Activated T-cell treated with anti-CD3 and anti-CD28 coated beads for 48 hours (primary cell): ENCODE data around the gene CPNE2.
"Not testable (repeated sequence)": the region's sequence is repeated elsewhere in the genome, so short reads cannot be mapped to it uniquely, and the experiment has no call there.

Source experiments
- DNase-seq: peaks from one replicate; pipeline ENCODE4 v3.0.0-alpha.2; 2020; ENCODE audit warnings: low read depth

Gene CPNE2

DNA sequence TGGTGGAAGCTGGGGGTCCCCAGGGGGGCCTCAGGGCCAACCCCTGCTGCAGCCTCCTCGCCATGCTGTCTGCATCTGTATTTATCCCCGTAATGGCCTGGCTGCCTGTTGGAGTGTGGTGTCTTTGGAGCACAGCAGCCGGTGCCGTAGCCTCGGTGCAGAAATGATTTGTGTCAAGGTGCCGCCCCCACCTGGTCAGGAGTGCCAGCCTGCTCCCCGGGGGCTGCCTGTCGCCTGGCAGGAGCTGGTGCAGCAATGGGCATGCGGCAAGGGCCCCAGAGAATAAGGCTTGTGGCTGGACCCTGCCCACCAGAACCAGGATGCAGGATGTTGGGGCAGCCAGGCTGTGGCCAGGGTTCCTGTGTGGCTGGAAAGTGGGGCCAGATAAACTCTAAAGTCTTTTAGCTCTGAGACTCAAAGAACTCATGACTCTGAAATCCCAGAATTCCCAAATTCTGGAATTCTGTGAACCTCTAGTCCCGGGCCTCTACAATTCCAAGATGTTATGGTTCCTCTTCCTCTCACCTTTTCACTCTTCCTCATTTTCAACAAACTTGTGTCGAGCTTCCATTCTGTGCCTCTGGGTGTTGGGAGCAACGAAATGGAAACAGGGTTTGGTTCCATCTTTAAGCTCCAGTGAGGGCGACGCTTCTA lies 5.9 kb downstream of the CPNE2 start:
- DNase-seq, result no peak

DNA sequence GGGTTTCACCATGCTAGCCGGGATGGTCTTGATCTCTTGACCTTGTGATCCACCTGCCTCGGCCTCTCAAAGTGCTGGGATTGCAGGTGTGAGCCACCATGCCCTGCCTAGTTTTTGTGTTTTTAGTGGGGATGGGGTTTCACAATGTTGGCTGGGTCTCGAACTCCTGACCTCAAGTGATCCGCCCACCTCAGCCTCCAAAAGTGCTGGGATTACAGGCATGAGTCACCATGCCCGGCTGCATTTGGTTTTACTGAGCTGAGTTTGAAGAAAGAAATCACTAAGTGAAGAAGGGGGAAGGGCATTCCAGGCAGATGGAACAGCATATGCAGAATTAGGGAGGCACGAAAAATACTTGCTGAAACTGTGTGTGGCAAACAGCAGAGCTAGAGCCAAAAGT lies 7.6 kb downstream of the CPNE2 start:
- not testable (repeated sequence) for DNase-seq

GRCh38 chr16:57100445-57100844 lies 8.1 kb downstream of the CPNE2 start:
- no peak for DNase-seq

- DNase-seq, result no peak
These were observed 10.8 kb downstream of the CPNE2 start for GRCh38 chr16:57102888-57103851.

- no peak for DNase-seq
These were observed 12.3 kb downstream of the CPNE2 start for GRCh38 chr16:57104706-57105105.

DNA sequence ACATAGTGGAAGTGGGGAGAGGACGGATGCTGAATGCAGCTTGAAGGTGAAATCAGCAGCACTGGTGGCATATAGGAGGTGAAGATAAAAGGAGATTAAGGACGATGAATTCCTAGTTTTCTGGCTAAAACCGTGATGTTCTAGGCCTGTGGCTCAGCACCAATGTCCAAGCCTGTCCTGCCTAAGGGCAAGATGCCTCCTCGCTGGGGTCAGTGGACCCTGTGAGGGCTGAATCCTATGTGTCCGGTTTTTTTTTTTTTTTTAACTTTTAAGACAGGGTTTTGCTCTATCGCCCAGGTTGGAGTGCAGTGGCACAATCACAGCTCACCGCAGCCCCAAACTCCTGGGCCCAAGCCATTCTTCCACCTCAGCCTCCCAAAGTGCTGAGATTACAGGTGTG lies 12.8 kb downstream of the CPNE2 start:
- no peak for DNase-seq

- no peak for DNase-seq
These were observed 14.4 kb downstream of the CPNE2 start for GRCh38 chr16:57106767-57107166.

DNA sequence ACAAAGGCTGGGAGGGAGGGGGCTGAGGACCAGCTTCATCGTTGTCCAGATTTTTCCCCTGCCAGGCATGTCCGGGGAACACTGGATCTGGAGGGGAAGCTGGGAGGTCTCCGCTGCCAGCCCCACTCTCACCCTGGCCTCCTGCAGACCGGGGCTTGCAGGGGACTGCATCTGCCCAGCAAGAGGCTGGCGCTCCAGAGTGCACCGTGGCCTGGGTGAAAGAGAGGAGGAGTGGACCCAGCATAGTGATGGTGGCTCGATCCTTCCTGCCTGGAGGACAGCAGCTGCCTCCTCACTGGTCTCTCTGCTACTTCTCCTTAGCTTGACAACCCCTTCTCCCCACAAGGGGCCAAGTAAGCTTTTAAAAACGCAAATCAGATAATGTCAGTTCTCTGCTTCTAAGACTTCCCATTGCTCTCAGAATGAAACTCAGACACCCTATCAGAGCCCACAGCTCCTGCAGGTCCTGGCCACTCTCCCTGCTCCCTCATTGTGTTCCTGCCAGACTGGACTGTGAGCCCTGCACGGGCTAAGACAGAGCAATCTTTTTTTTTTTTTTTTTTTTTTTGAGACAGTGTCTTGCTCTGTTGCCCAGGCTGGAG lies 15.0 kb downstream of the CPNE2 start:
- no peak for DNase-seq

DNA sequence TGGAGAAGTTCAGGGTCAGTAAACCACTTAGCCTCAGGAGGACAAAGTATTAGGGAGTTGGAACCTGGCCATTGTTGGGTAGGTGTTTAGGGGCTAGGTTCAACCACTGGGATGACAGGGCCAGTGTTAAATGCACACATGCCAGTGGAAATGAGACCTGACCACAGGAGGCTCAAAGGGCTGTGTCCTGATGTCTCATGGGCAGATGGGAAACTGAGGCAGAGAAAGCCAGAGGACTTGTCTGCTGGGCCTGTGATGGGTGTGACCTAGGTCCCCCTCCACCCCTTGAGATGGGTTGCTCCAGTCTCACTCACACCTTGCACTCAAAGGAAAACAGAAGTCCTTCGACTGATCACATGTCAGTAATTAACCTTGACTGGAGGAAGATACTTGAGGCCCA lies 16.0 kb downstream of the CPNE2 start:
- DNase-seq, result no peak

GRCh38 chr16:57109259-57110105 lies 17.1 kb downstream of the CPNE2 start:
- not testable (repeated sequence) for DNase-seq

DNA sequence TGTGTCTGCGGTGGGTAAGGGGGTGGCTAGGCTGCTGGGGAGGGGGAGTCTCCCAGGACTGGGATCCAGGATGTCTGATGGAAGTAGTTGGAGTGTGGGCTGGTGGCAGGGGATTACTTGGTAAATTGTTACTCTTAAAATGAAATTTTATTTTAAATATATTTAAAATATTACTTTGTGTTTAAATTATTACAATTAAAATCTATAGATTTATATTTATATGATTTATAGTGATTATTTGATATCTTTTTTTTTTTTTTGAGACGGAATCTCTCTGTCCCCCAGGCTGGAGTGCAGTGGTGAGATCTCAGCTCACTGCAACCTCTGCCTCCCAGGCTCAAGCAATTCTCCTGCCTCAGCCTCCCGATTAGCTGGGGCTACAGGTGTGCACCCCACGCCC lies 18.6 kb downstream of the CPNE2 start:
- DNase-seq, result no peak

DNA sequence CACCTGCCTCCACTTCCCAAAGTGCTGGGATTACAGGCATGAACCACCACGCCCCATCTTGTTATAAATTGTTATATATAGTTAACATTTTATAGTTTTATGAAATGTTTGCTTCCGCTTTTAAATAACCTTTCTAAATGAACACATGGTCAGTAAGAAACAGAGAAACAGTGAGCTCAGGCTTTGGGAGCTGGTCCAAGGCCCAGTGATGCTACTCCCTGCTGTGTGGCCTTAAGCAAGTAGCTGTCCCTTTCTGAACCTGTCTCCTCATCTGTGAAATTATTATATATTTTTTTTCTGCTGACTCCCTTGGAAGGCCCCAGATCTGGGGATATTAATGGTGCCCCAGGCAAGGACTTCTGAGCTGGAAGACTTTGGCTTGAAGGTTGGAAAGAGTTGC lies 19.0 kb downstream of the CPNE2 start:
- no peak for DNase-seq

DNA sequence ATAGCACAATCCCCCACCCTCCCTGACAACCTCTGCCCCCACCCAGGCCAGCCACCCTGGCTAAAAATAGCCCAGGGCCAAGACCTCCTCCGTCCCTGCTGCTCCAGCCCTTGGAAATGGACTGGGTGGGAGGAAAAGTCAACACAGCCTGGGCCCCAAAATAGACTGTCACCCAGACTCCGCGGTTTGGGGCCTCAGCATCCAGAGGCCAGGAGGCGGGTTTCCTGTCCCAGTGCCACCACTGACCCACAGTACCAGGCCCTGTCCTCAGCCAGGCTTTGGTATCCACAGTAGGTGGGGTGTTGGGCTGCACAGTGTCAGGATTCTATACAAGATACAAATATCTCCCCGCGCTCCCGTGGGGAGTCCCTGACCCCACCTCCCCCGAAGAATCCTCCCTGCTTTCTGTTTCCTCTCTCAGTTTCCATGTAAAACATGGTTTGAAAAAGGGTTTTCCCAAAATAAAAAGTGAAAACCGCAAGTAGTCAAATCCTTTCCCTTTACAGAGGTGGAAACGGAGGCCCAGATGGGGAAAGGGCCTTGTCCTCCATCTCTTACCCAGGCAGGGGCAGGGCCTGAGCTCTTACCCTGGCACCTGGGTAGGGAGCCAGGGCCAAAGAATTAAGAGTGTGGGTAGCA lies 20.1 kb downstream of the CPNE2 start:
- no peak for DNase-seq

DNA sequence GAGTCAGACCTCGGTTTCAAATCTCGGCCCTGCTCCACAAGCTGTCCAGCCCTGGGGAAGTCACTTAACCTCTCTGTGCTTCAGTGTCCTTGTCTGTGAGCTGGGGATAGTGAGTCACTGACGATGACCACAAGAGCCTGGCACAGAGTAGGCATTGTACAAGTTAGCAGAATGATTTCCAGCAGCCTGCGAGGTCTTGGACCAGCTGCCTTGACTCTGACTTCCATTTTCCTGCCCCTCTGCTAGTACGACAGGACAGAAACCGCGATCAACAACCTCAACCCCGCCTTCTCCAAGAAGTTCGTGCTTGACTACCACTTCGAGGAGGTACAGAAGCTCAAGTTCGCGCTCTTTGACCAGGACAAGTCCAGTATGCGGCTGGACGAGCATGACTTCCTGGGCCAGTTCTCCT lies 20.7 kb downstream of the CPNE2 start:
- no peak for DNase-seq

DNA sequence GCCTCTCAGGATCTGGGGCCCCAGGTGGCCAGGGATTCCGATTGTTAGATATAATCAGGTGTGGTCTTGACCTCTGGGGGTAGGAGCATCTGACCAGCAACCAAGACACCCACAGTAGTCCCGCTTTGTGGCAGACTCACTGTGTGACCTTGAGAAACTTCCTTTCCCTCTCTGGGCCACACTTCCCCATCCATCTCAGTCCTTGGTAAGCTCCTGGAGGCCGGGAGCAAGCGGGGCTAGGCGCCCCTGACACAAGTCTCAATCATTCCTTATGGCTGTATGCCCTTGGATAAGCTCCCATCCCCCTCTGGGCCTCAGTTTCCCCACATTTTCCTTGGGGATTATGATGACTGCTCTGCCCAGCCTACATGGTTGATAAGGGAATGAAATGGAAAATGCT lies 21.3 kb downstream of the CPNE2 start:
- DNase-seq, result no peak

GRCh38 chr16:57115168-57115513 lies 22.8 kb downstream of the CPNE2 start:
- no peak for DNase-seq

GRCh38 chr16:57115514-57116182 lies 23.3 kb downstream of the CPNE2 start:
- DNase-seq, result no peak

- DNase-seq, result no peak
These were observed 26.2 kb downstream of the CPNE2 start for GRCh38 chr16:57118461-57119084.

DNA sequence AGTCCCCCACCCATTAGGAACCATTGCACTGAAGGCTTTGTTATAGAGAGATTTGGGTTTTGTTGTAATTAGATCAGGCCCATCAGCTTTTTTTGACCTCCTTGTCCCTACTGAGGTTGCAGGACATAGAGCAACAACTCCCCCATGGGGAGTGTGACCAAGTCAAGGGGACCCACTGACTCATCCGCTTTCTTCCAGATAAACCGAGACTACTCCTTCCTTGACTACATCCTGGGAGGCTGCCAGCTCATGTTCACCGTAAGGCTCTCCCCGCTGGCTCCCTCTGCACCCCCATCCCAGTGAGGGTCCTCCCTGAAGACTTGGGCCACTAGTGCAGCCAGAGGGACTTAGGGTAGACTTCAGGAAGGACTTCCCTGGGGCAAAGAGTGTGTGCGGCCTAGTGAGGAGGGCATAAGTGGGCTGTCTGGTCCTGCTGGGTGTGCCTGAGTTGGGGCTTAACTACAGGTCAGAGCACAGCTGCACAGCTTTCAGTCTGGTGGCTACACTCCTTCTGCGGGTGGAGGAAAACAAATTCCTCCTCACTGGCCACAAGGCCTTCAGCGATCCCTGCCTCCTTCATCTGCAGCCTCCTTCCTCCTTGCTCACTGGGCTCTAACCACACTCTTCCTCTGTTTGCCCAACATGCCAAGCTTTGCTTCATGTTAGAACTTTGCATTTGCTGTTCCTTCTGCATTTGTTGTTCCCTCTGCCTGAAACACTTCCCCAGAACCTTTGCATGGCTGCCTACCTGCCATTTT lies 31.0 kb downstream of the CPNE2 start:
- no peak for DNase-seq
